Fibroblast of peridontal ligament (primary cell): ENCODE measurements around the gene PDCD11.

ENCODE experiments used
- DNase-seq: peaks from one replicate; pipeline ENCODE4 v3.0.0-alpha.2; 2010; ENCODE audit errors: extremely low read depth

Gene PDCD11

DNA sequence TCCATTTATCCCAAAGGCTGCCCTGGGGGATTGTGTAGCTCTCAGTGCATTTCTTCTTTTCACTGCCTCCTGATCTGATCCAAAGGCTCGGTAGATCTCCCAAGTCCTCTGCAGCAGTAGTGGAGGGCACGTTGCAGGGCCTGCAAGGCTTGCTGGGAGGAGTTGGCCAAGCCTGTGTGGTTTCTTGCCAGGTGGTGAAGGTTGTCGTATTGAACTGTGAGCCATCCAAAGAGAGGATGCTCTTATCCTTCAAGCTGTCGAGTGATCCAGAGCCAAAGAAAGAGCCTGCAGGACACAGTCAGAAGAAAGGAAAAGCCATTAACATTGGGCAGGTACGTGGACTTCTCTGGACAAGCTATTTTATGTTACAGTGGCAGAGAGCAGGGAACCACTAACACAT lies 21.2 kb downstream of the PDCD11 start:
- DNase-seq: no peak

DNA sequence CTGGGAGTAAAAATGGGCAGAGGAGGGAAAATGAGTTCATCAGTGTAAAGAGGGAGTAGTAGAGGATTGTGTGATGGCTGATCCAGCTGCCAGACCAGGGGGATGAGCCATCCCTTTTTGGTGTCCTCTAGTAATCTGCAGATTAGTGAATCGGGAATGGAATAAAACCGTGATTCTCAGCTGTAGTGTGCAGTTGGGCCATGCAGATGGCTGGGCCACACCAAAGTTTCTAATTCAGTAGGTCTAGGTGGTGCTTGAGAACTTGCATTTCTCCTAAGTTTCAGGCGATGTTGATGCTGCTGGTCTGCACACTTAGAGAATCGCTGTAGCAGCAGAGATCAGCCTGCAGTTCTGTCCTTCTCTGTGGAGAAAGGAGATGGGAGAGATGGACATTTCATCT lies 22.7 kb downstream of the PDCD11 start:
- DNase-seq: no peak

DNA sequence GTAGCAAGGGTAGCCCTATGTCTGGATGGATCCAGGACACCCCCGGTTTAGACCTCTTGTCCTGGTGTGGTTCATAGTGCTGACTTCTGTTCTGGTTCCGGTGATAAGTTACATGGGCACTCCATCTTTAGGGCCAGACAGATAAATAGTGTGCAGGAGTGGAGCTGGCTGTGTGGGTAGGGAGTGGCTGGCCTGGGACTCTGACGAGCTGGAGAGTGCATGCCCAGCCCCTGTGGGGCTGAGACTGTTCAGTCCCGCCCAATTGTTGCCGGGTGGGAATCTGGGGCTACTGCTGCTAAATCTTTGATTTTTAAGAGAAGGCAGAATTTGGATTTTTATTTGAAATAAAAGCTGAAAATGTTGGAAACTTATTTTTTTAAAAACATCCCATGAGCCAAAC lies 27.3 kb downstream of the PDCD11 start:
- DNase-seq: no peak

DNA sequence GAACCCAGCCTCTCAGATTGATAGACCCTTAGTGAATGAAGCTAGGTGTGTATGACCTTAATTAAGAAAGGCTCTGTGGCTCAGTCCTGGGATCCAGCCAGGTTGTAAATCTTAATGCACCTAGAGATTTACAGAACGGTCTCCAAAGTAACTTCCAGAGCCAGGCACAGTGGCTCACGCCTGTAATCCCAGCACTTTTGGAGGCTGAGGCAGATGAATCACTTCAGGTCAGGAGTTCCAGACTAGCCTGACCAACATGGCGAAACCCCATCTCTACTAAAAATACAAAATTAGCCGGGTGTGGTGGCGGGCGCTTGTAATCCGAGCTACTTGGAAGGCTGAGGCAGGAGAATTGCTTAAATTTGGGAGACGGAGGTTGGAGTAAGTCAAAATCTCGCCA lies 31.4 kb downstream of the PDCD11 start:
- DNase-seq: no peak

DNA sequence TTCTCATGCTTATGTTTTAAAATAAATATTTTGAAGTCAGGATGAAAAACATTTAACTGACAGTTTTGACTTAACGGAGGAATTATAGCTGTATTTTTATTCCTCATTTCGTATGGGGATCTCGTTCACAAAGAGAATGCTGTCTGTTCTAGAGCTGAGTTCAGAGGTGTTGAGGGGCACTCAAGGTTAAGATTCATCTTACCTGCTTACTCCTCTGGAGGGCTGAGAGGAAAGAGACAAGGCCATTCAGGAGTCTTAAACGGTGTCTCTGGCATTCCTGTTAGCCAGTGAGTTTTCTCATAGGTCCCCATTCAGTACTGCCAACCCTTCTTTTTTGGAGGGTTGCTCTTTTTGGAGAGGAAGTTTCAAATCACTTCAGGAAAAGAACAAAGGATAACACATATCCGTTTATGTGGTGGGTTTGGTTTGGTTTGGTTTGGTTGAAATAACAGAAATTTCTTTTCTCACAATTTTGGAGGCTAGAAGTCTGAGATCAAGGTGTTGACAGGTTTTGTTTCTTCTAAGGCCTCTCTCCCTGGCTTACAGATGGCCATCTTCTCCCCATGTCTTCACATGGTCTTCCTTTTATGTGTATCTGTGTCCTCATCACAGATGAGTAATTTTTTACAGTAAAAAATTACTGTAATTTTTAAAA lies 32.7 kb downstream of the PDCD11 start:
- no peak for DNase-seq

- no peak for DNase-seq
Observed at GRCh38 chr10:103429647-103430046, 33.2 kb downstream of the PDCD11 start.

DNA sequence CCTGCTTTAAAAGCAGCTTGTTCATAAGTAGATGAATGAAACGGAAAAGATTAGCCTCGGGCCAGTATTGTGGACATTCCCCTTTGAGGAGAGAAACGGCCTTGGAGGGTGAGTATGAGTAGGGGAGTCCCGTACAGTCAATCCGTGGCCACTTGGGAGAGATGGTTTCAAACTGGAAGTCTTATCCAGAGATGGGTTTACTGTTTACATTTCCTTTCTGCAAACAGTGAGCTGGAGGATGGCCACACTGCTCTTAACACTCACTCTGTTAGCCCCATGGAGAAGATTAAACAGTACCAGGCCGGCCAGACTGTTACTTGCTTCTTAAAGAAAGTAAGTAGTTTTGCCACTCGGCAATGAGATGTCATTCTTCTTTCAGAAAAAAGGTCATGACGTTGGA lies 35.5 kb downstream of the PDCD11 start:
- peak; percentile 66 for DNase-seq

DNA sequence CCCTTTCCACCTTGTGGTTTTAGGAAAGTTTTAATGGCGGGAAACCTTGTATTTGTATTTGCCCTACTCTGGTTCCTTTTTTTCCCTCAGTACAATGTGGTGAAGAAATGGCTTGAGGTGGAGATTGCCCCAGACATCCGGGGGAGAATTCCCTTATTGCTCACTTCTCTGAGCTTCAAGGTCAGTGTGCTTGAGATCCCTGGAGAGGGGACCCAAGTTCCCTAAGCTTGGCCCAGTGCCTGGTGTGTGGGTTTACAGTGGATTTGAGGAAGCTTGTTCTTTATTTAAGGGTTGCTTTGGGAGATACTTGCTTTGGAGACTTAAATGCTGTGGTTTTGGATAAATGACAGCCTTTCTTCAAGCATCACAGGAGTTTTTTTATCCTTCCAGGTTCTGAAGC lies 37.4 kb downstream of the PDCD11 start:
- DNase-seq: peak; percentile 66

DNA sequence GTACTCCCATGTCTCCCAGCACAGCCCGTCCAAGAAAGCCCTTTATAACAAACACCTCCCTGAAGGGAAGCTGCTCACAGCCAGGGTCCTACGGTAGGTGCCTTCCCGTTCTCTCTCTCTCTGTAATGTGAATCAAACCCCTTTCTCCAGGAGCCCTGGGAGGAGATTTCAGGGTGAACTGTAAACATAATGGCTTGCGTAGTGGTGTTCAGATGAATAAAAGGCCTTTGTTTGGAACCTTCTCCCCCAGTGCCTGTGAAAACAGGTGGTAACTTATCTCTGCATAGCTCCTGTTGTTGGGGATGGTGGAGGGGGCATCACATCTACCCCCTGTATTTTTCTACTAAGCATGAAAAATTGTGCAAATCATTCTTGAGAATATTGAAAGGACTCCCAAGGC lies 43.4 kb downstream of the PDCD11 start:
- no peak for DNase-seq

DNA sequence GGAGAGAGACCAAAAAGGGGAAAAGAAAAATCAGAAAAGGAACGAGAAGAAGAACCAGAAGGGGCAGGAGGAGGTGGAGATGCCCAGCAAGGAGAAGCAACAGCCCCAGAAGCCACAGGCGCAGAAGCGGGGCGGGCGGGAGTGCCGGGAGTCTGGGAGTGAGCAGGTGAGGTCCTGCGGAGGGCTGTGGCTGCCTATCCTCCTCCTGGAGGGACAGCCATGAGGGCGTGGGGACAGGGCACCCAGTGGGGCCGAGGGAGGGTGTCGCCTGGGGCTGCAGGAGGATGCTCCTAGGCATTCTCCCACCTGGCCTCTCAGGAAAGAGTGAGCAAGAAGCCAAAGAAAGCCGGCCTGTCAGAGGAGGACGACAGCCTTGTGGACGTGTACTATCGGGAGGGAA lies 44.0 kb downstream of the PDCD11 start:
- no peak for DNase-seq

GRCh38 chr10:103441206-103441605 lies 44.8 kb downstream of the PDCD11 start:
- no peak for DNase-seq

DNA sequence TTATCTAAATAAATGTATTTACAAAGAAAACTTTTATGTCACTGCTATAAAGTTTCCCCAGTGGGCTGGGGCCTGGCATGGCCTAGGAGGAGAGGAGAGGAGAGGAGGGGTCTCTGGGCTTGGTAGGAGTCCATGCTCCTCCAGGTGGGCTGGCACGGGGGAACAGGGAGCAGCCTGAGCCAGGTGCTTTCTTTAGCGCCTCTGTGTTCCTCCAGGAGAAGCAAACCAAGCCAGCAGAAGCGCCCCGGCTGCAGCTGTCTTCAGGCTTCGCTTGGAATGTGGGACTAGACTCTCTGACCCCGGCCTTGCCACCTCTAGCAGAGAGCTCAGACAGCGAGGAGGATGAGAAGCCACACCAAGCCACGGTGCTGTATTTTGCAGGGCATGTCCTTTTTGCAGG lies 45.2 kb downstream of the PDCD11 start:
- DNase-seq: no peak

- DNase-seq: peak; percentile 48
Observed at GRCh38 chr10:103442031-103442461, 45.6 kb downstream of the PDCD11 start.

DNA sequence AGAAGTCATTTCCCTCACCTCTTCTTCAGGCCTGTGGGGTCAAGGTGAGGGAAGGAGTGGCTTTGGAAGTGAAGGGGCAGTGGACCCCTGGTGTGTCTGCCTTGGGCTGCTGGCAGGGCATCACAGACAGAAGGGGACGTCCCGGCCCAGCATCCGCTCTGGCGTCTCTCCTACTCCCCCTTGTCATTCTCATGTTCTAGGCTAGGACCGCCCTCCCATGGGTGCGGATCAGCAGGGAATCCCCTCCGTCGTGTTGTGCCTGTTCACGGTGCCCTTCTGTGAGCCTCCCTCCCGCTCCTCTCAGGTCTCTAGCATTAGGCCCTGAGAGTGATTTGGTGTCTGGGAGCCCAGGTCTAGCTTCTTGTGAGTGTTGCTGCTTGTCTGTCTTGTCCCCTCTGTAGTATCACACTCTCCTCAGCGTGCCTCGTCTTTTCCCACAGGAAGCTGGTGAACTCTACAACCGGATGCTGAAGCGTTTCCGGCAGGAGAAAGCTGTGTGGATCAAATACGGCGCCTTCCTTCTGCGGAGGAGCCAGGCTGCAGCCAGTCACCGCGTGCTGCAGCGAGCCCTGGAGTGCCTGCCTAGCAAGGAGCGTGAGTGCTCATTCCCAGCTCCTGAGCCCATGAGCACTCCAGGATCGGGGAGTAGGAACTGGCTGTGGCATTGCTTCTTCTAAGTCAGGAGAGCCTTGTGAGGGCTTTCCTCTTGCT lies 47.2 kb downstream of the PDCD11 start:
- DNase-seq: no peak

- DNase-seq: no peak
Observed at GRCh38 chr10:103444478-103444877, 48.1 kb downstream of the PDCD11 start.

GRCh38 chr10:103445366-103445765 lies 48.9 kb downstream of the PDCD11 start:
- no peak for DNase-seq

DNA sequence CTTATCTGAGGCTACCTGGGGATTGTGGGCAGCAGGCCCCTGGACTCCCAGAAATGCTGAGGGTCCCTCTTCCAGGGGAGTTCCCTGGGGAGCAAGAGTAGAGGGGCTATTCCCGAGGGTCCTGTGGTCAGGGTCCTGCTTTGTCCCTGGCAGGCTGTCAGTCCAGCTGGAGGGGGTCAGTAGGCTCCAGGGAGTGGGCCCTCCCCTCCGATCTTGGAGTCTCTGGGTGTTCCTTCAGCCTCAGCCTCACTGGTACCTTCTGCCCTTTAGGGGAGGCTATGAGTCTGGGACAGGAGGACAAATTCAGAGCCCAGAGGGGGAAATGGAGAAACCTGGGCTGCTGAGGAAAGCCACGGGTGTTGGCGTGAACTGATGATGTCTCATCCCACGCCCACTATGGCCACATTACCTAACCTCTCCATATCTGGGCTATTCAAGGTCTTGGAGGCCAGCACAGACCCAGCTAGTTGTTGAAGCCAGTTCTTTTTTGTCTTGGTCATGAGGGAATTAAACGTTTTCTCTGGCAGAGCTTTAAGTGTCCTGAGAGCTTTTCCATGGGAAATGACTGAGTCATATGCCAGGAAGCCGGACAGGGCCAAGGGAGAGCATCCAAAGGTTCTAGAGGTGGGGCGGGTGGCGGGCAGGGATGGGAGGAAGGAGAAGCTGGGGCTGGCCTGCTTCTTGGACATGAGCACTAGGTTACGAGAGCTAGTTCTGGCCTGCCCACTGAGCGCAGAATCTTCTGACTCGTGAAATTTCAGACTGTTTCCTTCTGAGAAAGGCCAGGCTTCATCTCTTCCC lies 49.5 kb downstream of the PDCD11 start:
- DNase-seq: peak; percentile 80

DNA sequence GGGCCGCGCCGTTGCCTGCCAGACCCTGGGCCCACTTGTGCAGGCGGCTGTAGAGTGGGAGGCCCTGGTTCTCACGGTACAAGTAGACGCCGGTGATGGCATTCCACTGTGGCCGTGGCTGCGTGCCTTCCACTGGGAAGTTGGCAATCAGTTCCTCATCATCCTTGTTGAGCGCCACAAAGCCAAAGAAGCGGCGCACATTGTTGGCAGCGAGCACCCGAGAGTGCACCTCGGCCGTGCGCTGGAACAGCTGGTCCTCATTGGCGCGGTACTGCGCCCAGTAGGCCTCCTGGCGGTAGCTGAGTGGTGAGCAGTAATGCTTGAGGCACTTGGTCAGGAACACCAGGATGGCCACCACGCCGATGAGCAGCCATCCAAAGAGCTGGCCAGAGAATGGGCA lies 50.8 kb downstream of the PDCD11 start:
- no peak for DNase-seq

DNA sequence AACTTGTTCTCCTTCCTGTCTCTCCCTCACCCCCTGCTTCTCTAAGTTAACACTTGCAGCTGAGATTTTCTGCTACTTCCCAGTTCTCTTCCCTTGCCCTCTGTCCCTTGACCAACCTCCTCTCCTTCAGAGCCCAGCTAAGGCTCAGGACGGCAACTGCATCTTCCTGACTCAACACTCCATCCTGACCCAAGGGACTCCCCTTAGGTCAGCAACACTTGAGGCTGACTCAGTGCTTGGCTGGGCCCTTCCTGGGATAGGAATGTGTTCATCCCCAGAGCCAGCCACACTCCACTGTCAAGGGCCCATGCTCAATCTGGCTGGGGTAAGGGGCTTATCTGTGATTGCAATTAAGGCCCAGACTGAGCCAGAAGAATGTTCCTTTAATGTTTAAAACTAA lies 52.3 kb downstream of the PDCD11 start:
- peak; percentile 91 for DNase-seq

DNA sequence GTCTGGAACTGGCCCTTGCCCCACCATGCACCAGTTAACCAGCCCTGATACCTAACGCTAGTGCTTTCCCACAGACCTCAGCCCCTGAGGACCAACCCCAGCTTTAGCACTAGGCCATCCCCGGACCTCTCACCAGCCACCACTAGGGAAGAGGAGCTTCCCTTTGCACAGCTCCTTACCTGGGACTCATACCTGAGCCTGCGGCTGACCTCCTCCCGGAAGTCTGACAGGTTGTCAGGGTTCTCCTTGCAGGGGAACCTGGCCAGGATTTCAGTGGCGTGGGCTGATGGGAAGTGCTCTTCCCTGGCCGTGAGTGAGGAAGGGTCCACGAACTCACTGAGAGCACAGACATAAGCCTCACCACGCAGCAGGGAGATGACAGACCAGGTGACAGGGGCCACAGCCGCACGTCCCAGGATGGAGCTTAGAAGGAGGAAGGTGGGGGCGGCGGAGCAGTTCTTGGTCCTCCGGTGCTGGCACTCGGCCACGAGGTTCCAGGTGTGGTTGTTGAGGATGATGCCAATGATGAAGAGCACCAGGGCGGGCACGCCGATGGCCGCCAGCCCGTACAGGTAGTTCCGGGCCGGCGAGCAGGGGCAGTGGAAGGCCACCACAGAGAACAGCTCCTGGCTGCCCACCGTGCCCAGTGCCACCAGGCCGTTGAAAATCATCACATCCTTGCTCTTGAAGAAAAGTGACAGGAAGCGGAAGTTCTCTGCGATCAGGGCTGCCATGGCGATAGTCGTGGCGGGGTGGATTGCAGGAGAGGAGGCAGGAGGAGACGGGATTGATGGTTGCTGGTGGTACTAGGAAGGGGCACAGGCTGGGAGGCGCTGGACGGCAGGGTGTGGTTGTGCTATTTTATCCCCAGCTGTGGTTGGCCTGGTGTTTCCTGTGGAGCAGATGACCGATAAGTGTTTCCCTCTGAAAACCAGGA lies 53.0 kb downstream of the PDCD11 start:
- DNase-seq: no peak

GRCh38 chr10:103450201-103450695 lies 53.8 kb downstream of the PDCD11 start:
- no peak for DNase-seq
